ENCODE results near the gene MRPL18. TPM values are rescaled to one million over a fixed set of nuclear protein-coding genes. Genes with fewer than 3 reads are reported as not detected.

The MRPL18 gene
- total and polyA plus RNA-seq, 2 of the 8 experiments (the other 6 are each of a cell fraction or from before 2014, with no cell fraction given): 58.7 to 79.8 TPM

- Histone ChIP-seq H2BK5ac (ENCODE audit: low read depth, low read length) (no peak overlapping the region), H3K4me3 (ENCODE audit: extremely low read depth in 1 of 4, insufficient read depth in 2 of 4, low read depth in 3 of 4, low read length in 4 of 4) (no peak overlapping the region), H3K18ac (ENCODE audit: extremely low read depth, low read length) (no peak overlapping the region), H3K79me2 (ENCODE audit: control insufficient read depth in 1 of 2, insufficient read depth in 2 of 2, low read length in 2 of 2) (peaks cover 0 to 2% of the 10 kb centered on the region in 2 experiments; a peak in 1 of 4 replicates), H2BK15ac (ENCODE audit: low read length) (no peak overlapping the region), H4K5ac (ENCODE audit: insufficient read length, low read depth, low read length) (no peak overlapping the region), H3K4me1 (replicated peaks in 1 of 4; ENCODE audit: control insufficient read depth in 3 of 4, insufficient read depth in 4 of 4, low read length in 3 of 4) (no peaks in the 10 kb centered on the region), H4K8ac (ENCODE audit: extremely low read depth, insufficient read depth, low read length) (no peak overlapping the region), H3K27me3 (replicated peaks in 1 of 4; ENCODE audit: control insufficient read depth in 3 of 4, extremely low read depth in 1 of 4, insufficient read depth in 3 of 4, low read length in 3 of 4) (peaks cover 0 to 1% (median 0%) of the 10 kb centered on the region in 4 experiments; a peak in 1 of 7 replicates), H3K9ac (replicated peaks in 1 of 4; ENCODE audit: extremely low read depth in 1 of 4, low read depth in 3 of 4, low read length in 3 of 4) (no peak overlapping the region), H3K27ac (ENCODE audit: low read depth, low read length) (no peak overlapping the region), H3K79me1 (ENCODE audit: low read depth, low read length) (0 out of 2 replicates have a peak, but pooled peaks cover 2% of the 10 kb centered on the region), H2BK120ac (replicated peaks; ENCODE audit: low read depth, low read length) (no peak overlapping the region), H3K14ac (ENCODE audit: insufficient read length) (no peak overlapping the region), H3K36me3 (ENCODE audit: control insufficient read depth in 2 of 4, insufficient read depth in 4 of 4, low read length in 3 of 4) (peaks cover 40 to 96% (median 82%) of the 10 kb centered on the region in 4 experiments), H2AK5ac (ENCODE audit: low read depth, low read length) (no peak overlapping the region), H3K56ac (replicated peaks; ENCODE audit: insufficient read length, low read depth, low read length) (no peak overlapping the region), H3K4ac (replicated peaks; ENCODE audit: insufficient read length, low read depth, low read length) (no peak overlapping the region), H3K23ac (ENCODE audit: insufficient read length) (no peak overlapping the region), H3K9me3 (ENCODE audit: insufficient read depth in 2 of 2, low read depth in 1 of 2, low read length in 1 of 2) (no peaks in the 10 kb centered on the region), H2AFZ (ENCODE audit: low read length) (no peak overlapping the region), H2BK12ac (ENCODE audit: low read depth, low read length) (no peak overlapping the region), H3K23me2 (ENCODE audit: low read depth, low read length) (no peaks in the 10 kb centered on the region), H4K20me1 (replicated peaks in 1 of 2; ENCODE audit: control insufficient read depth in 1 of 2, insufficient read depth in 2 of 2, low read length in 2 of 2) (peaks cover 6 to 13% of the 10 kb centered on the region in 2 experiments), H3K4me2 (ENCODE audit: insufficient read depth in 1 of 2, low read depth in 2 of 2, low read length in 2 of 2) (no peak overlapping the region), H2BK20ac (ENCODE audit: low read length) (no peak overlapping the region), H4K91ac (replicated peaks; ENCODE audit: insufficient read length, low read length) (no peak overlapping the region)
- FAIRE-seq (no peak), DNase-seq (ENCODE audit: low read depth in 1 of 2, low spot score in 2 of 2) (no peak)
- 100% methylated on average over 1 of the region's 1 CpG; no CpG with 5 or more reads in 1 of the 2 experiments for WGBS, 2 experiments (ENCODE audit: extremely low coverage in 1 of 2, insufficient coverage in 1 of 2, insufficient read length in 1 of 2, insufficient replicate concordance in 2 of 2, low coverage in 1 of 2, low lambda C conversion rate in 2 of 2, missing lambda C conversion rate in 1 of 2)
- POLR2A ChIA-PET (ENCODE audit: partially characterized antibody): interaction anchor here (1.1 to 1.4 kb wide), 2 partner anchors 8 to 18 kb away, joined by 4 read pairs; no protein-coding TSS in a partner anchor
- no peak for TF ChIP-seq CHD2 (IDR thresholded peaks at IDR 0.05; ENCODE audit: low read length)
- no peak for TF ChIP-seq CBX8 (IDR thresholded peaks at IDR 0.05; ENCODE audit: borderline replicate concordance, low read depth, low read length)
- CTCF ChIA-PET (ENCODE audit: partially characterized antibody): no interaction called here
These were observed 12.1 kb upstream of the MRPL18 start for GRCh38 chr6:159778131-159778530.

All from H1 (cell line).